Lower leg skin (tissue), 3 donors: ENCODE results near the gene DGKB.

Experiments
- CTCF ChIP-seq, 3 donors: fragments of 450-650 bp; IDR thresholded peaks; one replicate each; pipeline ENCODE4 v1.5.1; 2016; ENCODE audit warnings: antibody characterized with exemption in 3 of 3, mild to moderate bottlenecking in 3 of 3, moderate library complexity in 2 of 3
- POLR2A ChIP-seq, 2 donors: fragments of 450-650 bp; IDR thresholded peaks; one replicate each; pipeline ENCODE4 v1.6.1; 2016 to 2017; ENCODE audit warnings: antibody characterized with exemption in 2 of 2, mild to moderate bottlenecking in 1 of 2, moderate library complexity in 1 of 2

- TF ChIP-seq CTCF (IDR thresholded peaks at IDR 0.05) (no peak), POLR2A (IDR thresholded peaks at IDR 0.05) (no peak)
Measured at GRCh38 chr7:14822481-14822854, 80.1 kb downstream of the DGKB start.
